Limb (tissue), 2 donors: ENCODE results near the gene DHX16.

ENCODE experiments used
- DNase-seq, 2 donors: peaks; one replicate each; pipeline ENCODE4 v3.0.0-alpha.2; 2016; ENCODE audit errors: extremely low spot score in 2 of 2

The DHX16 gene

DNA sequence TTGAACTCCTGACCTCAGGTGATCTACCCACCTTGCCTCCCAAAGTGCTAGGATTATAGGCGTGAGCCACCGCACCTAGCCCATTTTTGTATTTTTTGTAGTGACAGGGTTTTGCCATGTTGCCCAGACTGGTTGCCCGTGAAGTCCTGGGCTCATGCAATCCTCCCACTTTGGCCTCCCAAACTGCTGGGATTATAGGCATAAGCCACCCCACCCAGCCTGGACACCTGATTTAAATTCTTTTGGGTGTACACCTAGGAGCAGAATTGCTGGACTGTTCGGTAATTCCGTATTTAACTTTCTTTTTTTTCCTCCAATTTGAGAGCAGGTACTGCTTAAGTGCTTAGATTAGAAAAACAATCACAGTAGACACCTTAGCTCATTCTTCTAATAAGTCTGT, 23.6 kb upstream of the DHX16 start:
- DNase-seq, result no peak

DNA sequence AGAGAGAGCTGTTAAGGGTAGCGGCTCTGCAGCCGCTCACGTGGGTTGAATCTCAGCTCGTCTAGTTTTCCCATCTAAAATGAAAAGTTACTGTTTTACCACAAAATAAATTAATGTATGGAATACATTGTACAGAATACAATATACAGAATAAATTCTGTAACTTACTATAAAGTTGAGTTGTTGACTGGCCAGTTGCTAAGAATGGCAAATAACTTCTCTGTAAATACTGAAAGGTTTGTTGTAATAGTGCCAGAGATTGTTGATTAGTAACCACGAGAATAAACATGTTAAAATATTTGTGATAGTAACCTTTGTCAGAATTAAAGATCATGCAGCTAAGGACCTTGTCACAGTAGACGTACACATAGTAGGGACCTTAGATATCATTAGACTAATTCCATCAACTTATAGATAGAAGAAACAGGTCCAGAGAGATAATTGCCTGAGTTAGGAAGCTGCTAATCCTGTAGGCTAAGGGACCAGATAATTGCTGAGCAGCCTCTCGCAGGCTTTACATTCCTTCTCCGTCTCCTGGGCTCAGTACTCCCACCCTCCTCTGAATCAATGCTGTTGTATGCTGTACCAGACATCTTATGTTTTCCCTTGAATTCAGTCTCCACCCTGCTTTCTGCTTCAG, 18.5 kb upstream of the DHX16 start:
- no peak for DNase-seq

DNA sequence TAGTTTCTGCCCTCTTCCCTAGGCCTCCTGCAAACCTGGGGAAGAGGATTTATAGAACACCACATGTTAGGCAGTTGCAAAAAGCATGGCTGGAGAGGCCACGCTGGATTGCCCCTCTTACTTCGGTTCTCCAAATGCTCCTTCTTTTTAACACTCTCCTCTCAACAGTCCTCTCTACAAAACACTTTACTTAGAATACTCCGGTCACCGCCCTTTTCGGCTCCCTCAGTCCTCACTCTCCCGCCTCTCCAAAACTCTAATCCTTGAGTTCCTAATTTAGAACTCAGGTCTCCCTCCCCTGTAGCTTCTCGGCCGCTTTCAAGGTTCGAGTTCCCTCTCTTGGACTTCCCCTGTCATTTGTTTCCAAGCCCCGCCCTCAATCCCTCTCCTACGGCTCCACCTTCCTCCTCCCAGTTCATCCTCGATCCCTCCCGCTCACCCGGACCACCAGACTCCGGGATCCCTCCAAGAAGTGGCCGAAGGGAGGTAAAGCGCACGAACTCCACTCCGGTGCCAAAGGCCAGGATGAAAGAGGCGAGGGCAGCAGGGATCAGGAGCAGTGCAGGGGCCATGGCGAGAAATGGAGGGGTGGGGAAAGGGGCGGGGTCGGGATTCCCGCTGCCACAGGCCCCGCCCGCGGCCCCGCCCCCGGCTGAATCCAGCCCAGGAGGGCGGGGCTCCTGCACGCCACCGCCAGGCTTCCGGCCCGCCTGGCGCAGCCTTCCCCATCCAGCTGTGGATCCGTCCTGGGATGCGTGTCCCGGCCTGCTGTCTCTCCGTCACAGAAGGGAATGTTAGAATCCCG, 17.8 kb upstream of the DHX16 start, which contains the start of gene NRM:
Gene NRM (minus strand): TSS at position 582 of the 805 bp plus-strand sequence. CDS start 10 bp downstream, at position 572.
- peak; percentile 92 to 94 for DNase-seq

DNA sequence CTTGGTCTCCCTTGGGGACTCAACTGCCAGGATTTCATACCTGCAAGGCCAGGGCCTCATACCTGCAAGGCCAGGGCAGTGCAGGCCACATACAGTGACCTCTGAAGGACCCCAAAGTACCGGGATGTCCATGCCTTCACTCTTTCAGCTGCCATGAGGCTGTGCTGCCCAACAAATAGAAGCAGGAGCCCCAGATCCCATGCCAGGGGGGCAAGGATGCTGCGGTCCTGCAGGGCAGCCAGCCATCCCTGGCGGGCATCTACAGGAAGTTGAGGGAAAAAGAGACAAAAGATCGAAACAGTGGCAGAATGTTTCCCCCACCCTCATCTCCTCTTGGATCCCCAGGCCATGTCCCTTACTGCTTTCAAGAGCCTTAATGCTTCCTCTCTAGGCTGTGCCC, 17.2 kb upstream of the DHX16 start:
- no peak for DNase-seq

DNA sequence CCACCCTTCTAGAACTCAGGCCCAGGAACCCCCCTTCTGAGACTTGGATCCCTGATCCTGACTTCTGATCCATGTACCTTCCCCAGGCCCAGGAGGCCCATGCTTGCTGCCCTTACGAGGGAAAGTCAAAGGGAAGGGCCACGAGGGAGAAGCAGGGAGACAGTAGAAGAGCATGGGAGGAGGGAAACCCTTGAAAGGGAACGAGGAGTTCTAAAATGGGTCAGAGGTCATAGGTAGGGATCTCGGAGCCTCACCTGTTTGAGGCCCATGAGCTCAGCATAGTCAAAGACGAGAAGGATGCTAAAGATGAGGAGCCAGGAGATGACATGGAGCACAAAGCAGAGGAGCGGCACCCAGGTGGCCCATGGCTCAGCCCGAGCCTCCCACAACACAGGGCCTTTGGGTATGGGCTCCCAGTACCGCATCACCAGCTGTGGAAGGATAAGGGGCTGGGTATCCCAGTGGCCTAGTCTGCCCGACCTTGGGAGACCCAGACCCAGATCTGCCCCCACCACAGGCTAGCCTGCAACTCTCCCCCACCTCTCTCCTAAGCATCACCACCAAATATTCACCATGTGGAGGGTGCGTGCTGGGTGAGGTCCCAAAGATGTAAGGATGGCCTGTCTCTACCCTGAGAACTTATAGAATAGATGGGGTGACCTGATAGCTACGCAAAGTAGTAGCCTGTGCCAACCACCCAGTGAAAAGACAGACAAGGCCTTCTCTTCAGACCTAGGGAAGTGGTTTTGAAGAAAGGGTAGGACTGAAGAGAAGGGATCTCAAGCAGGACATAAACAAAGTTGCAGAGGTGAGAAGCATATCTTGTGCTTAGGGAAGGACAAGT, 16.4 kb upstream of the DHX16 start:
- no peak for DNase-seq

DNA sequence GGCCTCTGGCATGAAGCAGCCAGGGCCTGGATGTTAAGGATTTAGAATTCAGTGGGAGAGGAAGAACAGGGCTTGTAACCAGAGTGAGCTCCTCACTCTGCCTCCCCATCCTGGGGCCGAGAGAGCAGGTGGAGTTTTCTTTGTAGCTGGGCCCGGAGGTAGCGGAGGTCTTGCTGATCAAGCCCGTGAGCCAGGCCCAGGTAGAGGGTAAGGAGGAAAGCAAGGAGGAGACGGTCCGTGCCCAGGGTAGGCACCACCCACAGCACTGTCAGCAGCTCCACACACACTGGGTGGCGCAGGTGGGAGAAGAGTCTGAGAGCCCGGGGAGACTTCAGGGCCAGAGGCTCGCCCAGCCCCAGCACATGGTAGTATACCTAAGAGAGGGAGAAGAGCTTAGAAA, 15.8 kb upstream of the DHX16 start:
- DNase-seq, result no peak

DNA sequence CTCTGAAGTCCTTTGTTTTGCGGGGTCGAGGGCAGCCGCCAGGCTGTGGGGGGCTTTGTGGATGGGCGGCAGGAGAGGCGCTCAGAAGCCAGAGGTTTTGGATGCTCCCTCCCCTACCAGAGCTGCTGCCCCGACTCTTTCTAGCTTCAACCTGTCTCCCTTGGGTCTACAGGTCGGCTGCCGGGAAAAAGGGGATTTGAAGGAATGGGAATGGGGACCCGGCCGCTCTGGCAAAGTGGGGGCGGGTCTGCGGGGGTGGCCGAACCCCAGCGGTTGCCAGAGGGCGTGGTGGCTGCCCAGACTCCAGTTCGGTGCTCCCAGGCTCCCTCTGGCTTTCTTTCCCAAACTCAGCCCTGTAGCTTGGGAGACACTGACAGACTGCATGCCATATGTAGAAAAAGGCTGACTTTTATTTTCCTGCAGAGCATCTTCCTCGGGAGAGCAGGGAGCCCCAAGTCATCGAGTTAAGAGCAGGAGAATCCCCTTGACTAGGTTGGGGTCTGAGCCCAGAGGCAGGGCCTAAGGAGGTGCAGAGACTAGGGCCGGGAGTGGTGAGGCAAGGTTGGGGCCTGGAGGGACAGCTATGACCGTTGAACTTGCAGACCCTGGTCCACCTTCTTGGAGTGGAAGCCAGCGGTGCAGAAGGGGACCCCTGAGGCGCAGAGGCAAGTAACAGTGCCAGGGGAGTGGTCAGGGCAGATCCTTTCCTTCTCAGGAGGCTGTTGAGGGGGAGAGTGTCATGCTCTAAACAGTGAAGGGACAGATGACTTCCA, 15.0 kb upstream of the DHX16 start:
- DNase-seq, result peak in 1 of 2 donors; percentile 28

DNA sequence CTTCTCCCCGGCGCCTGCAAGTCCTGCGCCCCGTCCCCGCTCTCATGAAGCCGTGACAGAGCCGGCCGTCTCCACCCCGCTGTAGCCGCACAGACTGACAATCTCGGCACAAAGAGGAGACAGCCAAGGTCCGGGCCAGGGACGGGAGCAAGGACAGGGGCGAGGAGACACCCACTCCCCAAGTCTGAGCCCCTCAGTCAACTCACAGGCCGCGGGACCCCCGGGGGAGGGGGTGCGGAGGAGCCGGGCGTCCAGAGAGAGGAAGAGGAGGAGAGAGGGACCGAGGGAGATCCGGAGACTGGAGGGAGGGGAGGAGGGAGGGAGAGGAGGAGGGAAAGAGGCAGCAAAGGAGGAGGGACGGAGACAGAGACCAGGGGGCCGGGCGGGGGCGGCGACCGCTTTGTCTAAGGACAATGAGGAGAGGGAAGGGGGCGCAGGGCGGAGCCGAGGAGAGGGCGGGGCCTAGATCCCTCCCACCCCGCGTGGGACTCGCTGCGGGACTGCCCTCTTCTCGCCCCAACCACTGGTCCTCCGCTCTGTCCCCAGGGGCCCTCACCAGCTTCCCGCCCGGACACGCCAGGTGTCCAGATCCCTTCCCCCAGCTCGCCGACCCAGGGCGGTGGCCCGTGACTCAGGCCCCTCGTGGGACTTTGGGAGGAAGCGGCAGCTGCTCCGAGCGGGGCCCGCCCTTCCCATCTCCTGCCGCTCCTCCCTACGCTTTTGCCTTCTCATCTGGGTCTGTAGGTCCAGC, 14.3 kb upstream of the DHX16 start:
- peak; percentile 92 to 95 for DNase-seq

DNA sequence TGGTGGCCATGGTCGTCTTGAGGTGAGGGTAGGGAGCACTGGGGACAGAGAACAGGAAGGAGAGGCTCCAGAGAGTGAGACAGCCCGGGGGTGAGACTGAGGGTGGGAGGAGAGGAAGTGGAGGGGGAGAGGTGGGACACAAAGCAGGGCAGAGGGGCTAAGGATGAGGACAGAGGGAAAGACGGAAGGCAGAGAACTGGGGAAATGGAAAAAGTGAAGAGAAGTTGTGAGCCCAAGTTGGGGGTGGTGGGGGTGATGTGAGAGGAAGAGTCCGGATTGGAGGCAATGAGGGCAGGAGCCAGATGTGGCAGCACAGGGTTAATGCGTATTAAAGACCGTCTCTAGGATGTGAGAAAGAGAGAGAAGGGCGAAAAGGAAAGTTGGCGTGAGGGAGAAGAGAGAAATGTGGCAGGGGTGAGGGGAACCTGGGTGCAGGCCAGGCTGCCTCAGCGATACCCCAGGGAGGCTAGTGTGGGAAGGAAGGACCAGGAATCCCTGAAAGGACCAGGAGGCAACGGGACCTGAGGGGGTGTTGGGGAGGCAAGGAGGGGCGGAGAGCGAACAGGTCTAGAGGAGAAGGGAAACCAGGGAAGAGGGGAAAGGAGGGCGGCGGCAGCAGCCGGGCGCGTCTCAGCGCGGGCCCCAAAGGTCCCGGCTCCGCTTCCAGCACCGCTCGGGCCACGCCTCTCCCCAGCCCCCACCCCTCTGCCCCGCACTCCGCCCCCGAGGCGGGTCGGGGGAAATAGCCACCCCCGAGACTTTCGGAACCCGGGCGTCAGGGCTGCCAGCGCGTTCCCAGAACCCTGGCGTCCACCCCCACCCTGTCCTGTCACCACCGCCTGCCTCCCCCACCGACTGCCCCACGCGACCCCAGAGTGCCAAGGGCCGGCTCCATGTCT, 13.5 kb upstream of the DHX16 start, which contains the start of gene PPP1R18:
Gene PPP1R18 (minus strand): TSS at position 637 of the 899 bp plus-strand sequence. CDS start 627 bp downstream, at position 10.
- peak; percentile 60 to 86 for DNase-seq

DNA sequence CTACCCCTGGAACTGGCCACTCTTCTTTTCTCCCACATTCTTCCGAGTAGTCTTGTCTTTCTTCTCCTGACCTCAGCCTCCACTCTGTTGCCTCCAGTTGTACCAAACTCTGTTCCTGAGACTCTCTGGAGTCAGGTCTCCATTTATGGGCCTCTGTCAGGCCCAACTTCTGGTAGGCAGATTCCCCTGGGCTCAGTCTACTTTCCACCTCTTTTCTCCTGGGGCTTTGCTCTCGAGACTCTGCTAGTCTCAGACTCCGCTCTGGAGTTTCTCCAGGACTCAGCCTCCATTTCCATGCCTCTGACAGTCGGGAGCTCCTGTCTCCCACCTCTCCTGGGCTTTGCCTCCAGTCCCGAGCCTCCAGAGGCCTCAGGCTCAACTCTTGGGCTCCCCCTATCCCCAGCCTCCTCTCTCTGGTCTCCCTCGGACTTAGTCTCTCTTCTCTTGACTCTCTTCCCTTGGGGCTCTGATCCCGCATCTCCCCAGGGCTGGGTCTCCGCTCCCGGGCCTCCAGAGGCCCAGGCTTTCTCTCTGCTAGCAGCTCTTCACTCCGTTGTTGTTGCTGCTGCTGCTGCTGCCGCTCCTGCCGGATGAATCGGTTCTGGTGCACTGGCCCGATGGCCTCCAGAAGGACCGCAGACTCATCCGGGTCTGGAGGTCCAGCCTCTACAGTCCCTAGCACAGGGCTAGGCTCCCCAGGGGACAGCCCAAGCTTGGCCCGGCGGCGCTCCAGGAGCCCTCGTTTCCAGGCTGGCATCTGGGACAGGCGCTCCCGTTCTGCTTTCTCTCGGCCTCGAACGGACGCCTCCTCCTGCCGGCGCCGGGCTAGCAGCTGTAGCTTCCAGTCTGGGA, 12.6 kb upstream of the DHX16 start:
- no peak for DNase-seq

DNA sequence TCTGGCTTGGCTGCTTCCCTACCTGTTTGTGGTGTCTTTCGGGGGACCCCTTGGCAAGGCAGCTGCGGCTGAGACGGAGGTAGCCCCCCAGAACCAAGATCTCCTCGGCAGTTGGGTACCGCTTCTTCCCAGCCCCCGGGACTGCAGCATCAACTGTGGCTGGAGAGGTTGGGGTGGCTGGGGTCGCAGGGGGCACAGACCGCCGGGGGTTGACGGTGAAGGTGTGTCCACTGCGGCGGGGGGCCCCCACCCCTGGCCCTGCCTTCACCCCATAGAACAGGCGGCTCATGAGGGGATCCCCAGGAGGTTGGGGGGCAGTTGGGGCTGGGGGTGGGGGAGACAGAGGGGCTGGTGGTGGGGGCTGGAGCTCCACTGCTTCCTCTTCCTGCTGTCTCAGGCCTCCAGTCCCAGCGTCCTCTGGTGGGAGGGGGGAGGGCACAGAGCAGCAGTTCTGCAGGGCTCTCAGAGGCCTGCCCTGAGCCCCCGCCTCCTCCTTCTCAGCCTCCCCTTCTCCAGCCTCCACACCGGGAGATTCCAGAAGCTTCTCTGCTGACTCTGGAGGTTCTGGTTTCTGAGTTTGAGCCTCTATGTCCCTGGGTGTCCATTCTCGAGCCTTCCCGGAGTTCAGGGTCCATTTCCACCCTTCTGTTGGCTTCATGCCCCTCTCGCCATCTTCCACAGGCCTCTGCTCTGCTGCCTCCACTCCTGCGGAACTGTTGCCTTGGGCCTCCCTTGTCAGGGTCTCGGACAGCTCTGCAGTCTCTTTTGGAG, 11.8 kb upstream of the DHX16 start:
- DNase-seq, result no peak

DNA sequence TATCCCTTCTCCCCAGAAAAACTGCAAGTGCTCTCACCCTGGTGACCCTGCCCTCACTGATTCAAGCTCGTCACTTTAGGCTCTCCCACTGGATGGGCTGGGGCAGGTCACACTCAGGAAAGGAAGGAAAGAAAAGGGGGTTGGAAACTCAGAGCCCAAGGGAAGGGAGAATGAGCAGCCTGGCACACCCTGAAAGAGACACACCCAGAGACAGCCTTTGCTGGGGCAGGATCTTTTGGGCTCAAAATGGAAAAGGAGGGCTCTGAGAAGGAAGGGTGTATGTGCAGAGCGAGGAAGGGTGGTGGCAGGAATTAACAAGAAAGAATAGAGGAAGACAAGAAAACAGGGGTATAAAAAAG, 11.2 kb upstream of the DHX16 start:
- DNase-seq, result no peak

DNA sequence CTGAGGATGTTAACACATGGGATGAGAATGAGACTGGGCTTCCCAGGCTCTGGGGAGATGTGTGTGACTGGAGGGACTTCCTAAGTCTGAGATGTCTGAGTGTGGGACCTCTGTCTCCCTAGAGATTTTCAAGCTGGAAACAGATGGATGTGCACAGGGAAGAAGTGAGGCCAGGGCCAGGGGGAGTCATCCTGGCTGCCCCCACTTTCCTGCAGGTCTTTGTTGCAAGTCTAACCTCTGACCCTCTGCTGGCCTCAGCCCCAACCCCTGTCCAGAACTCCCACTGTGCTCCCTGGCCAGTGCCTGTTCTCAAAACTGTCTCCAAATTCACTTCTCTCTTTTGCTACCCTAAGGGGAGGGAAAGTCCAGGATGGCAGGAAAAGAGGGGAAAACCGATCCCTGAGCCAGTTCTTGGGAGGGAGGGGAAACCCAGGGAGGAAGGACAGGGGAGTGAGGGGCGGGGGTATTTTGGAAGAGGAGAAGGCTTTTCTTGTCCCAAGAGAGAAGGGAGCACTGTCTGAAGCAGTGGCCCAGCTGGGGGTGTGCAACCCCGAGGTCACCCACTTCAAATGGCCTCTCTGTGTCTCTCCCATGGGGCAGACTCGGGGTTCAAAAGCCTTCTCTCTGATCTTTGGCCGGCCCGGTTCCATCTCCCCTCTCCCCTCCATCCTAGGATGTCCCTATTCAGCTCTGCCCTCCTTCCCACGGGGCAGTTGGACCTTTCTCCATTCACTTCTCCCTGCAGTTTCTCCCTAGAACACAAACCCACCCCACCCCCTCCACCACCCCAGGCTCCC, 10.6 kb upstream of the DHX16 start:
- no peak for DNase-seq

DNA sequence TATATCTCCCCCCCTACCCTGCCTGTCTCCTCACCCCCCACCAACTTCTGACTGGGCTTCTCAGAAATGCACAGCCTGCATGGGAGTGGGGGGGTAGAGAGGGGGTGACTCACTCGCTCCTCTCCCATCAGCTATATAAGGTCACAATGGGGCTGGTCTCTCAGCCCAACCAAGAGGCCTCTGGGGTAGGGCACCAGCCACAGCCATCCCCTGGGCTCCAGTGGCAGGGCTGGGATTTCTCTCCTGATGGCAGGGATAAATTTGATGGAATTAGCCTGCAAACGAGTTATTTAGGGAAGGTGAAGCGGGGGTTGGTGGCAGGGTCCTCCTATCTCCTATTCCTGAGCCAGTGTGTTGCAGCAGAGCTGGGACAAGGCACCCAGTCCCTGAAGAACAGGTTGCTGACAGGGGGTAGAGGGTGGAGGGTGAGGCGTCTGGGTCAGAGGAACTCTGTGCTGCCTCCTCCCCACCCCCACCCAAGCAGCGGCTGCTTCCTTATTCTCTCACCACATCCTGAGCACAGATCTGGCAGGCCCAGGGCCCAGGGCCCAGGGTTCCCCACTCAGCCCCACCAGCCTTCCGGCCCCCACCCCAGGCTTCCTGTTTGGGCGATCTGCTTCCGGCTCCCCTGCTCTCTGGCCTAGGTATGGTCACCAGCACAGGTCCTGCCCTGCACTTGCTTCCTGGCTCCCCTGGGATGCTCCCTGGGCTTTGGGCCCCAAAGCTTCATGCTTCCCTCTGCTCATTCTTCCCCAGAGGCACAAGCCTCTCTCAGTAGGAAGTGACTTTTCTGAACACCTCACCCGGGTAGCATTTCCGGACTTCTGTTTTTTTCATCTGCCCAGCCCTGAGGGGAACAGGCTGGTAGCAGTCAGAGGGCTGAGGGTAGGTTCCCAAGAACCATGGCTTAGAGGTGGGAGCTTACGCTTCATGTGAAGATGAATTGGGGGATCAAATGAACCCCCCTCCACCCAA, 9.6 kb upstream of the DHX16 start:
- peak; percentile 11 to 50 for DNase-seq

DNA sequence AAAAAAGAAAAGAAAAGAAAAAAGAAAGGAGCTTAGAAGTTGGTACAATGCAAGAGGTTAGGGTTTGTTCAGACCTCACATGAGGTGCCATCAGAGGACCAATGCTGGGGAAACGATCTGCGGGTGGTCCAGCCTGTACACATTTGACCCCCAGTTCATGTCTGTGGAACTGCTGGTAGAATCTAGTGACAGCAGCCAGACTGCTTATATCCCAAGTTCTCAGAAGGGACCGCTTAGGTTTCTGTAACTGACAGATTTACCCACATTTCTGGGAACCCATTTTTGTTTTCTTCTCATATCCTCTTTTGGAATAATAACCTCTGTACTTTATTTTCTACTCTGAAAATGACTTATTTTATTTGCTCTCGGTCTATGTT, 8.9 kb upstream of the DHX16 start:
- no peak for DNase-seq
